Neural progenitor cell (in vitro differentiated cells): ENCODE data around the gene EXD3. TPM values are rescaled to one million over a fixed set of nuclear protein-coding genes. Genes with fewer than 3 reads are reported as not detected.

Experiments used
- DNase-seq: peaks from one replicate; pipeline ENCODE4 v3.0.0-alpha.2; 2016; ENCODE audit warnings: low spot score
- H2AFZ ChIP-seq: fragments of 200-600 bp; sonication (generic); replicated peaks from 2 replicates; pipeline ENCODE4 v1.6.1; 2016; ENCODE audit warnings: antibody characterized with exemption
- H3F3A ChIP-seq: fragments of 200-600 bp; sonication (generic); 2 replicates; pipeline ENCODE4 v1.6.1; 2016; ENCODE audit warnings: antibody characterized with exemption, low read depth
- H3K27ac ChIP-seq: fragments of 200-600 bp; sonication (generic); 2 replicates; pipeline ENCODE4 v1.5.1; 2016; ENCODE audit warnings: mild to moderate bottlenecking
- H3K27me3 ChIP-seq: fragments of 200-600 bp; sonication (generic); 2 replicates; pipeline ENCODE4 v1.6.1; 2016; ENCODE audit warnings: mild to moderate bottlenecking, moderate library complexity
- H3K36me3 ChIP-seq: fragments of 200-600 bp; sonication (generic); 2 replicates; pipeline ENCODE4 v1.5.1; 2016
- H3K4me1 ChIP-seq: fragments of 200-600 bp; sonication (generic); 2 replicates; pipeline ENCODE4 v1.6.1; 2016; ENCODE audit warnings: mixed run types
- H3K4me2 ChIP-seq: fragments of 200-600 bp; sonication (generic); 2 replicates; pipeline ENCODE4 v1.6.1; 2016
- H3K4me3 ChIP-seq: fragments of 200-600 bp; sonication (generic); 2 replicates; pipeline ENCODE4 v1.5.1; 2016
- H3K79me2 ChIP-seq: fragments of 200-600 bp; sonication (generic); 2 replicates; pipeline ENCODE4 v1.6.1; 2016; ENCODE audit warnings: low read depth
- H3K9ac ChIP-seq: fragments of 200-600 bp; sonication (generic); 2 replicates; pipeline ENCODE4 v1.6.1; 2016
- H3K9me3 ChIP-seq: fragments of 200-600 bp; sonication (generic); 2 replicates; pipeline ENCODE4 v1.5.1; 2016; ENCODE audit warnings: low read depth
- H4K20me1 ChIP-seq: fragments of 200-600 bp; sonication (generic); 2 replicates; pipeline ENCODE4 v1.6.1; 2016; ENCODE audit warnings: low read depth
- H3K27ac Mint-ChIP-seq: 3 replicates; pipeline ENCODE4 v1.8.0; 2021; ENCODE audit warnings: mixed read lengths
- H3K27me3 Mint-ChIP-seq: 2 replicates; pipeline ENCODE4 v1.8.0; 2022; ENCODE audit warnings: low read depth, mild to moderate bottlenecking, inconsistent platforms, moderate library complexity, mixed read lengths; ENCODE audit not compliant: insufficient read depth
- H3K36me3 Mint-ChIP-seq: 3 replicates; pipeline ENCODE4 v1.8.0; 2021; ENCODE audit warnings: mixed read lengths
- H3K4me1 Mint-ChIP-seq: 3 replicates; pipeline ENCODE4 v1.8.0; 2021; ENCODE audit warnings: mixed read lengths
- H3K4me3 Mint-ChIP-seq: 3 replicates; pipeline ENCODE4 v1.8.0; 2021; ENCODE audit warnings: mild to moderate bottlenecking, moderate library complexity, mixed read lengths
- H3K9me3 Mint-ChIP-seq: 3 replicates; pipeline ENCODE4 v1.8.0; 2020; ENCODE audit warnings: mixed read lengths
- CTCF ChIP-seq: fragments of 200-600 bp; sonication (generic); IDR thresholded peaks from 2 replicates; pipeline ENCODE4 v1.5.1; 2017; ENCODE audit warnings: antibody characterized with exemption, mild to moderate bottlenecking
- EZH2 ChIP-seq: fragments of 200-600 bp; sonication (generic); IDR thresholded peaks from 2 replicates; pipeline ENCODE4 v1.6.1; 2017; ENCODE audit warnings: antibody characterized with exemption, mild to moderate bottlenecking, moderate library complexity
- EZH2phosphoT487 ChIP-seq: fragments of 200-600 bp; sonication (generic); IDR thresholded peaks from 2 replicates; pipeline ENCODE4 v1.6.1; 2017; ENCODE audit warnings: antibody characterized with exemption
- total RNA-seq: library from RNA; depleted of rRNA; stranded (reverse); fragments of >200 nt; gene quantifications from 2 replicates; pipeline ENCODE4 v1.2.3, GENCODE V29; 2015; ENCODE audit warnings: low replicate concordance

The EXD3 gene
- total RNA-seq, 1 donor from 2014 or later: 4.7 TPM

- Mint-ChIP-seq H3K36me3 (peaks cover 13% of the 10 kb centered on the region), H3K4me1 (peaks cover 5% of the 10 kb centered on the region), H3K27me3 (no peaks in the 10 kb centered on the region), H3K27ac (no peak overlapping the region), H3K4me3 (no peak overlapping the region), H3K9me3 (peaks cover 3% of the 10 kb centered on the region)
- TF ChIP-seq EZH2: no peak
- no peak for TF ChIP-seq CTCF
- TF ChIP-seq EZH2phosphoT487: no peak
- no peaks in the 10 kb centered on the region for H3K36me3 ChIP-seq
- H2AFZ ChIP-seq: no peak overlapping the region
- no peaks in the 10 kb centered on the region for H3K9me3 ChIP-seq
- H3K4me1 ChIP-seq: no peaks in the 10 kb centered on the region
- no peak for DNase-seq
- H3K79me2 ChIP-seq: no peaks in the 10 kb centered on the region
- no peak overlapping the region for H3K27ac ChIP-seq
- peaks cover 9% of the 10 kb centered on the region for H3F3A ChIP-seq
- H3K9ac ChIP-seq: no peak overlapping the region
- H3K4me3 ChIP-seq: no peak overlapping the region
- no peaks in the 10 kb centered on the region for H4K20me1 ChIP-seq
- no peaks in the 10 kb centered on the region for H3K27me3 ChIP-seq
- no peak overlapping the region for H3K4me2 ChIP-seq
Measured at GRCh38 chr9:137266162-137266527, 156.8 kb downstream of the EXD3 start.

- H3K9ac ChIP-seq: no peak overlapping the region
- no peaks in the 10 kb centered on the region for H3K36me3 ChIP-seq
- no peaks in the 10 kb centered on the region for H3K79me2 ChIP-seq
- TF ChIP-seq EZH2phosphoT487: no peak
- no peak for TF ChIP-seq CTCF
- TF ChIP-seq EZH2: no peak
- H3K4me1 ChIP-seq: no peaks in the 10 kb centered on the region
- Mint-ChIP-seq H3K4me3 (no peak overlapping the region), H3K4me1 (peaks cover 5% of the 10 kb centered on the region), H3K27ac (no peak overlapping the region), H3K9me3 (peaks cover 3% of the 10 kb centered on the region), H3K27me3 (no peaks in the 10 kb centered on the region), H3K36me3 (peaks cover 13% of the 10 kb centered on the region)
- H3K27ac ChIP-seq: no peak overlapping the region
- H3K4me3 ChIP-seq: no peak overlapping the region
- H3F3A ChIP-seq: peaks cover 13% of the 10 kb centered on the region
- H3K4me2 ChIP-seq: no peak overlapping the region
- no peak overlapping the region for H2AFZ ChIP-seq
- H3K9me3 ChIP-seq: no peaks in the 10 kb centered on the region
- H4K20me1 ChIP-seq: no peaks in the 10 kb centered on the region
- DNase-seq: no peak
- H3K27me3 ChIP-seq: no peaks in the 10 kb centered on the region
Measured at GRCh38 chr9:137265496-137266161, 157.3 kb downstream of the EXD3 start.

- peaks cover 16% of the 10 kb centered on the region for H3F3A ChIP-seq
- H2AFZ ChIP-seq: no peak overlapping the region
- no peaks in the 10 kb centered on the region for H3K4me1 ChIP-seq
- H4K20me1 ChIP-seq: no peaks in the 10 kb centered on the region
- H3K79me2 ChIP-seq: no peaks in the 10 kb centered on the region
- Mint-ChIP-seq H3K27me3 (peaks cover 2% of the 10 kb centered on the region), H3K27ac (no peak overlapping the region), H3K4me1 (peaks cover 5% of the 10 kb centered on the region), H3K36me3 (peaks cover 12% of the 10 kb centered on the region), H3K4me3 (no peak overlapping the region), H3K9me3 (peaks cover 3% of the 10 kb centered on the region)
- no peak overlapping the region for H3K4me2 ChIP-seq
- no peak overlapping the region for H3K4me3 ChIP-seq
- no peak overlapping the region for H3K27ac ChIP-seq
- no peak overlapping the region for H3K9ac ChIP-seq
- H3K27me3 ChIP-seq: no peaks in the 10 kb centered on the region
- H3K9me3 ChIP-seq: no peaks in the 10 kb centered on the region
- no peaks in the 10 kb centered on the region for H3K36me3 ChIP-seq
- DNase-seq: no peak
- TF ChIP-seq EZH2 (no peak), EZH2phosphoT487 (no peak), CTCF (no peak)
Measured at GRCh38 chr9:137264067-137264466, 158.9 kb downstream of the EXD3 start.
